HEK293 (cell line): ENCODE results near the gene GALNT11.

Experiments
- CTCF ChIP-seq: fragments of 450-650 bp; formaldehyde crosslinking; IDR thresholded peaks from 2 replicates; pipeline ENCODE4 v1.5.1; 2016; ENCODE audit warnings: missing biosample characterization, missing genetic modification characterization
- KLF1 ChIP-seq: fragments of 450-650 bp; formaldehyde crosslinking; IDR thresholded peaks from 2 replicates; pipeline ENCODE4 v1.5.1; 2016; ENCODE audit warnings: missing biosample characterization, missing genetic modification characterization
- REST ChIP-seq: fragments of 450-650 bp; formaldehyde crosslinking; IDR thresholded peaks from 2 replicates; pipeline ENCODE4 v1.5.1; 2016; ENCODE audit warnings: missing biosample characterization, missing genetic modification characterization
- ZFP37 ChIP-seq: fragments of 450-650 bp; formaldehyde crosslinking; IDR thresholded peaks from 2 replicates; pipeline ENCODE4 v1.5.1; 2016; ENCODE audit warnings: missing biosample characterization, missing genetic modification characterization
- ZNF426 ChIP-seq: fragments of 450-650 bp; formaldehyde crosslinking; IDR thresholded peaks from 2 replicates; pipeline ENCODE4 v1.5.1; 2017; ENCODE audit warnings: missing biosample characterization, missing genetic modification characterization, mild to moderate bottlenecking, inconsistent platforms, moderate library complexity
- ZNF791 ChIP-seq: fragments of 450-650 bp; formaldehyde crosslinking; IDR thresholded peaks from 2 replicates; pipeline ENCODE4 v1.5.1; 2016; ENCODE audit warnings: missing biosample characterization, missing genetic modification characterization
- TF ChIP-seq, protein P1 (sequence below): fragments of 450-650 bp; IDR thresholded peaks from 2 replicates; pipeline ENCODE4 v1.5.1; 2018; ENCODE audit warnings: missing biosample characterization, mild to moderate bottlenecking, missing genetic modification characterization
- TF ChIP-seq, protein P2 (sequence below): fragments of 450-650 bp; formaldehyde crosslinking; conservative IDR thresholded peaks from 2 replicates; pipeline ENCODE4 v1.5.1; 2016; ENCODE audit warnings: low read depth, missing biosample characterization, missing genetic modification characterization

- TF ChIP-seq CTCF (tag by site-specific recombination) = no peak
- no peak for TF ChIP-seq REST (tag by site-specific recombination)
- TF ChIP-seq ZFP37 (tag by site-specific recombination) = no peak
- no peak for TF ChIP-seq KLF1 (tag by site-specific recombination)
- no peak for TF ChIP-seq ZNF426 (tag by site-specific recombination)
- TF ChIP-seq, protein P1, sequence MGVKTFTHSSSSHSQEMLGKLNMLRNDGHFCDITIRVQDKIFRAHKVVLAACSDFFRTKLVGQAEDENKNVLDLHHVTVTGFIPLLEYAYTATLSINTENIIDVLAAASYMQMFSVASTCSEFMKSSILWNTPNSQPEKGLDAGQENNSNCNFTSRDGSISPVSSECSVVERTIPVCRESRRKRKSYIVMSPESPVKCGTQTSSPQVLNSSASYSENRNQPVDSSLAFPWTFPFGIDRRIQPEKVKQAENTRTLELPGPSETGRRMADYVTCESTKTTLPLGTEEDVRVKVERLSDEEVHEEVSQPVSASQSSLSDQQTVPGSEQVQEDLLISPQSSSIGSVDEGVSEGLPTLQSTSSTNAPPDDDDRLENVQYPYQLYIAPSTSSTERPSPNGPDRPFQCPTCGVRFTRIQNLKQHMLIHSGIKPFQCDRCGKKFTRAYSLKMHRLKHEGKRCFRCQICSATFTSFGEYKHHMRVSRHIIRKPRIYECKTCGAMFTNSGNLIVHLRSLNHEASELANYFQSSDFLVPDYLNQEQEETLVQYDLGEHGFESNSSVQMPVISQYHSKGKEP (tag by site-specific recombination) = no peak
- TF ChIP-seq ZNF791 (tag by site-specific recombination) = no peak
- TF ChIP-seq, protein P2, sequence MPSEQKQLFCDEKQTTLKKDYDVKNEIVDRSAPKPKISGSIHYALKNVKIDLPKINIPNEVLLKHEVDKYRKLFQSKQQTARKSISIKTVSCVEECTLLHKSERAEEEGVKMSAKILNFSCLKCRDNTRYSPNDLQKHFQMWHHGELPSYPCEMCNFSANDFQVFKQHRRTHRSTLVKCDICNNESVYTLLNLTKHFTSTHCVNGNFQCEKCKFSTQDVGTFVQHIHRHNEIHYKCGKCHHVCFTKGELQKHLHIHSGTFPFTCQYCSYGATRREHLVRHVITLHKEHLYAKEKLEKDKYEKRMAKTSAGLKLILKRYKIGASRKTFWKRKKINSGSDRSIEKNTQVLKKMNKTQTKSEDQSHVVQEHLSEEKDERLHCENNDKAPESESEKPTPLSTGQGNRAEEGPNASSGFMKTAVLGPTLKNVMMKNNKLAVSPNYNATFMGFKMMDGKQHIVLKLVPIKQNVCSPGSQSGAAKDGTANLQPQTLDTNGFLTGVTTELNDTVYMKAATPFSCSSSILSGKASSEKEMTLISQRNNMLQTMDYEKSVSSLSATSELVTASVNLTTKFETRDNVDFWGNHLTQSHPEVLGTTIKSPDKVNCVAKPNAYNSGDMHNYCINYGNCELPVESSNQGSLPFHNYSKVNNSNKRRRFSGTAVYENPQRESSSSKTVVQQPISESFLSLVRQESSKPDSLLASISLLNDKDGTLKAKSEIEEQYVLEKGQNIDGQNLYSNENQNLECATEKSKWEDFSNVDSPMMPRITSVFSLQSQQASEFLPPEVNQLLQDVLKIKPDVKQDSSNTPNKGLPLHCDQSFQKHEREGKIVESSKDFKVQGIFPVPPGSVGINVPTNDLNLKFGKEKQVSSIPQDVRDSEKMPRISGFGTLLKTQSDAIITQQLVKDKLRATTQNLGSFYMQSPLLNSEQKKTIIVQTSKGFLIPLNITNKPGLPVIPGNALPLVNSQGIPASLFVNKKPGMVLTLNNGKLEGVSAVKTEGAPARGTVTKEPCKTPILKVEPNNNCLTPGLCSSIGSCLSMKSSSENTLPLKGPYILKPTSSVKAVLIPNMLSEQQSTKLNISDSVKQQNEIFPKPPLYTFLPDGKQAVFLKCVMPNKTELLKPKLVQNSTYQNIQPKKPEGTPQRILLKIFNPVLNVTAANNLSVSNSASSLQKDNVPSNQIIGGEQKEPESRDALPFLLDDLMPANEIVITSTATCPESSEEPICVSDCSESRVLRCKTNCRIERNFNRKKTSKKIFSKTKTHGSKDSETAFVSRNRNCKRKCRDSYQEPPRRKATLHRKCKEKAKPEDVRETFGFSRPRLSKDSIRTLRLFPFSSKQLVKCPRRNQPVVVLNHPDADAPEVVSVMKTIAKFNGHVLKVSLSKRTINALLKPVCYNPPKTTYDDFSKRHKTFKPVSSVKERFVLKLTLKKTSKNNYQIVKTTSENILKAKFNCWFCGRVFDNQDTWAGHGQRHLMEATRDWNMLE (tag by site-specific recombination) = no peak
Observed at GRCh38 chr7:152129682-152130081, 104.2 kb downstream of the GALNT11 start.
